Neural cell (in vitro differentiated cells): ENCODE results near the gene UBN1. TPM values are rescaled to one million over a fixed set of nuclear protein-coding genes. Genes with fewer than 3 reads are reported as not detected.
"Not testable (repeated sequence)": the region's sequence is repeated elsewhere in the genome, so short reads cannot be mapped to it uniquely, and the experiment has no call there.

Experiments
- H2AFZ ChIP-seq: fragments of 200-600, 300-800 bp; sonication (generic), shearing (Covaris generic); 2 replicates; pipeline ENCODE4 v1.6.0; 2014; ENCODE audit warnings: low read depth, mild to moderate bottlenecking, antibody characterized with exemption, low read length, moderate library complexity
- H3F3A ChIP-seq: fragments of 200-600 bp; shearing (Covaris generic); 2 replicates; pipeline ENCODE4 v1.6.1; 2016; ENCODE audit warnings: mild to moderate bottlenecking, moderate library complexity, mixed read lengths, antibody characterized with exemption, low read length; ENCODE audit not compliant: insufficient read depth, poor library complexity, severe bottlenecking
- H3K27ac ChIP-seq: fragments of 200-600, 300-800 bp; sonication (generic), shearing (Covaris generic); 2 replicates; pipeline ENCODE4 v1.5.1; 2014; ENCODE audit warnings: mild to moderate bottlenecking, low read length, moderate library complexity
- H3K27me3 ChIP-seq: fragments of 300-800, 200-600 bp; sonication (generic), shearing (Covaris generic); 2 replicates; pipeline ENCODE4 v1.6.0; 2014; ENCODE audit warnings: mild to moderate bottlenecking, low read depth, low read length, moderate library complexity; ENCODE audit not compliant: insufficient read depth
- H3K36me3 ChIP-seq: fragments of 300-800, 200-600 bp; sonication (generic), shearing (Covaris generic); 2 replicates; pipeline ENCODE4 v1.5.1; 2014; ENCODE audit warnings: mild to moderate bottlenecking, antibody characterized with exemption, low read length, moderate library complexity; ENCODE audit not compliant: insufficient read depth
- H3K4me2 ChIP-seq: fragments of 300-800, 200-600 bp; sonication (generic), shearing (Covaris generic); 2 replicates; pipeline ENCODE4 v1.6.0; 2014; ENCODE audit warnings: mild to moderate bottlenecking, low read length
- H3K4me3 ChIP-seq: fragments of 300-800, 200-600 bp; sonication (generic), shearing (Covaris generic); 2 replicates; pipeline ENCODE4 v1.5.1; 2014; ENCODE audit warnings: mild to moderate bottlenecking, low read length, moderate library complexity
- H3K79me2 ChIP-seq: fragments of 200-600 bp; shearing (Covaris generic); replicated peaks from 2 replicates; pipeline ENCODE4 v1.6.0; 2014; ENCODE audit warnings: mild to moderate bottlenecking, low read length, moderate library complexity; ENCODE audit not compliant: insufficient read depth
- H3K9ac ChIP-seq: fragments of 300-800, 200-600 bp; sonication (generic), shearing (Covaris generic); 2 replicates; pipeline ENCODE4 v1.6.1; 2016; ENCODE audit warnings: mild to moderate bottlenecking, low read length, mixed read lengths
- H3K9me2 ChIP-seq: fragments of 200-600 bp; shearing (Covaris generic); 2 replicates; pipeline ENCODE4 v1.6.1; 2016; ENCODE audit warnings: mild to moderate bottlenecking, low read length, mixed read lengths; ENCODE audit not compliant: insufficient read depth
- H3K9me3 ChIP-seq: fragments of 200-600, 300-800 bp; sonication (generic), shearing (Covaris generic); 2 replicates; pipeline ENCODE4 v1.6.1; 2016; ENCODE audit warnings: mild to moderate bottlenecking, mixed run types, low read length, moderate library complexity, mixed read lengths
- H4K20me1 ChIP-seq: fragments of 200-600 bp; shearing (Covaris generic); 2 replicates; pipeline ENCODE4 v1.6.1; 2016; ENCODE audit warnings: mild to moderate bottlenecking, mixed run types; ENCODE audit not compliant: insufficient read depth
- CTCF ChIP-seq: fragments of 450-650 bp; IDR thresholded peaks from 2 replicates; pipeline ENCODE4 v1.5.1; 2014; ENCODE audit warnings: antibody characterized with exemption, mild to moderate bottlenecking, moderate library complexity; ENCODE audit not compliant: poor library complexity, severe bottlenecking
- EP300 ChIP-seq: fragments of 450-650 bp; conservative IDR thresholded peaks from 2 replicates; pipeline ENCODE4 v1.6.1; 2014; ENCODE audit warnings: antibody characterized with exemption, mild to moderate bottlenecking, moderate library complexity; ENCODE audit not compliant: poor library complexity, severe bottlenecking
- EZH2 ChIP-seq: fragments of 200-600, 300-800 bp; shearing (Covaris generic), sonication (generic); IDR thresholded peaks from 2 replicates; pipeline ENCODE4 v1.6.1; 2014; ENCODE audit warnings: antibody characterized with exemption, low read length, borderline replicate concordance, mild to moderate bottlenecking; ENCODE audit not compliant: insufficient read depth, poor library complexity, severe bottlenecking
- MXI1 ChIP-seq: fragments of 450-650 bp; conservative IDR thresholded peaks from 2 replicates; pipeline ENCODE4 v1.6.1; 2014; ENCODE audit warnings: antibody characterized with exemption, mild to moderate bottlenecking; ENCODE audit not compliant: poor library complexity, severe bottlenecking
- POLR2AphosphoS5 ChIP-seq: IDR thresholded peaks from 2 replicates; pipeline ENCODE4 v1.6.1; 2012
- RAD21 ChIP-seq: fragments of 450-650 bp; conservative IDR thresholded peaks from 2 replicates; pipeline ENCODE4 v1.6.1; 2014; ENCODE audit warnings: antibody characterized with exemption, mild to moderate bottlenecking, moderate library complexity
- SMC3 ChIP-seq: fragments of 450-650 bp; conservative IDR thresholded peaks from 2 replicates; pipeline ENCODE4 v1.6.1; 2014; ENCODE audit warnings: antibody characterized with exemption, mild to moderate bottlenecking, moderate library complexity; ENCODE audit not compliant: poor library complexity
- TAF1 ChIP-seq: IDR thresholded peaks from 2 replicates; pipeline ENCODE4 v1.6.1; 2012; ENCODE audit warnings: low read depth
- polyA plus RNA-seq: library from polyadenylated mRNA; depleted of rRNA; stranded (reverse); fragments of >200 nt; gene quantifications from 2 replicates; pipeline ENCODE4 v1.2.3, GENCODE V29; 2014
- TF ChIP-seq, protein P1 (sequence below): IDR thresholded peaks from 2 replicates; pipeline ENCODE4 v1.6.1; 2012; ENCODE audit warnings: borderline replicate concordance

The UBN1 gene
- polyA plus RNA-seq, 1 donor from 2014 or later = 17.1 TPM

GRCh38 chr16:4927661-4928060 lies 80.4 kb downstream of the UBN1 start:
- Histone ChIP-seq H3K9me3 (no peaks in the 10 kb centered on the region), H3K9me2 (no peaks in the 10 kb centered on the region), H3K27ac (no peak overlapping the region), H3K4me3 (no peak overlapping the region), H4K20me1 (no peaks in the 10 kb centered on the region), H2AFZ (no peak overlapping the region), H3K27me3 (no peaks in the 10 kb centered on the region), H3K4me2 (no peak overlapping the region), H3K9ac (no peak overlapping the region), H3K36me3 (no peaks in the 10 kb centered on the region), H3K79me2 (no peaks in the 10 kb centered on the region), H3F3A (no peaks in the 10 kb centered on the region)
- TF ChIP-seq MXI1 = no peak
- no peak for TF ChIP-seq EP300
- TF ChIP-seq, protein P1, sequence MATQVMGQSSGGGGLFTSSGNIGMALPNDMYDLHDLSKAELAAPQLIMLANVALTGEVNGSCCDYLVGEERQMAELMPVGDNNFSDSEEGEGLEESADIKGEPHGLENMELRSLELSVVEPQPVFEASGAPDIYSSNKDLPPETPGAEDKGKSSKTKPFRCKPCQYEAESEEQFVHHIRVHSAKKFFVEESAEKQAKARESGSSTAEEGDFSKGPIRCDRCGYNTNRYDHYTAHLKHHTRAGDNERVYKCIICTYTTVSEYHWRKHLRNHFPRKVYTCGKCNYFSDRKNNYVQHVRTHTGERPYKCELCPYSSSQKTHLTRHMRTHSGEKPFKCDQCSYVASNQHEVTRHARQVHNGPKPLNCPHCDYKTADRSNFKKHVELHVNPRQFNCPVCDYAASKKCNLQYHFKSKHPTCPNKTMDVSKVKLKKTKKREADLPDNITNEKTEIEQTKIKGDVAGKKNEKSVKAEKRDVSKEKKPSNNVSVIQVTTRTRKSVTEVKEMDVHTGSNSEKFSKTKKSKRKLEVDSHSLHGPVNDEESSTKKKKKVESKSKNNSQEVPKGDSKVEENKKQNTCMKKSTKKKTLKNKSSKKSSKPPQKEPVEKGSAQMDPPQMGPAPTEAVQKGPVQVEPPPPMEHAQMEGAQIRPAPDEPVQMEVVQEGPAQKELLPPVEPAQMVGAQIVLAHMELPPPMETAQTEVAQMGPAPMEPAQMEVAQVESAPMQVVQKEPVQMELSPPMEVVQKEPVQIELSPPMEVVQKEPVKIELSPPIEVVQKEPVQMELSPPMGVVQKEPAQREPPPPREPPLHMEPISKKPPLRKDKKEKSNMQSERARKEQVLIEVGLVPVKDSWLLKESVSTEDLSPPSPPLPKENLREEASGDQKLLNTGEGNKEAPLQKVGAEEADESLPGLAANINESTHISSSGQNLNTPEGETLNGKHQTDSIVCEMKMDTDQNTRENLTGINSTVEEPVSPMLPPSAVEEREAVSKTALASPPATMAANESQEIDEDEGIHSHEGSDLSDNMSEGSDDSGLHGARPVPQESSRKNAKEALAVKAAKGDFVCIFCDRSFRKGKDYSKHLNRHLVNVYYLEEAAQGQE = no peak
- TF ChIP-seq TAF1 = no peak
- TF ChIP-seq POLR2AphosphoS5 = no peak
- no peak for TF ChIP-seq EZH2
- TF ChIP-seq SMC3 = no peak
- no peak for TF ChIP-seq CTCF
- TF ChIP-seq RAD21 = no peak

GRCh38 chr16:4928227-4928626 lies 80.9 kb downstream of the UBN1 start:
- Histone ChIP-seq H3K27ac (no peak overlapping the region), H3K79me2 (no peaks in the 10 kb centered on the region), H2AFZ (no peak overlapping the region), H3K9ac (no peak overlapping the region), H4K20me1 (no peaks in the 10 kb centered on the region), H3F3A (no peaks in the 10 kb centered on the region), H3K27me3 (no peaks in the 10 kb centered on the region), H3K4me2 (no peak overlapping the region), H3K9me2 (no peaks in the 10 kb centered on the region), H3K4me3 (no peak overlapping the region), H3K36me3 (no peaks in the 10 kb centered on the region), H3K9me3 (no peaks in the 10 kb centered on the region)
- TF ChIP-seq RAD21 = no peak

DNA sequence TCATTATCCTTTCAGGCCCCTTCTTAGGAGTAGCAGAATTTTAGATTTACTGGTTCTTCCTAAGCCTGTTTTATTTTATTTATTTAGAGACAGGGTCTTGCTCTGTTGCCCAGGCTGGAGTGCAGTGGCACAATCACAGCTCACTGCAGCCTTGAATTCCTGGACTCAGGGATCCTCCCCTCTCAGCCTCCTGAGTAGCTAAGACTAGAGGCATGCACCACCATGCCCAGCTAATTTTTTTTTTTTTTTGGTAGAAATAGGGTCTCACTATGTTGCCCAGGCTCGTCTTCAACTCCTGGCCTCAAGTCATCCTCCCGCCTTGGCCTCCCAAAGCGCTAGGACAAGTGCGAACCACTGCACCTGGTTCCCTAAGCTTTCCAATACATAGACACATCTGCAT lies 82.3 kb downstream of the UBN1 start:
- not testable (repeated sequence) for H3K9me3 ChIP-seq, H3K4me2 ChIP-seq, H3K9ac ChIP-seq

More for the DNA sequence above, 82.3 kb downstream of the UBN1 start:
- not testable (repeated sequence) for H3K9me2 ChIP-seq, H4K20me1 ChIP-seq, H3K4me3 ChIP-seq, H3K79me2 ChIP-seq, H2AFZ ChIP-seq, H3K27me3 ChIP-seq, H3K27ac ChIP-seq, H3K36me3 ChIP-seq, H3F3A ChIP-seq
